Small intestine (tissue), 7 donors: Measurements from ENCODE around the gene CIAO3. TPM values are rescaled to one million over a fixed set of nuclear protein-coding genes. Genes with fewer than 3 reads are reported as not detected.

Experiments
- DNase-seq, 2 donors: peaks; one replicate each; pipeline versions ENCODE4 v3.0.0 to v3.0.0-alpha.2; 2013
- FAIRE-seq: peaks from 2 replicates; lab custom pipeline; 2012; peaks lifted over from hg19 to GRCh38; lab: Jason Lieb, UNC
- H3K27ac ChIP-seq, 3 donors: one replicate each; pipeline ENCODE4 v1.5.1; 2013; ENCODE audit warnings: low read length in 2 of 3, mild to moderate bottlenecking in 2 of 3, control low read depth in 1 of 3, inconsistent platforms in 1 of 3, low read depth in 1 of 3, moderate library complexity in 1 of 3
- H3K27me3 ChIP-seq, 3 donors: one replicate each; pipeline ENCODE4 v1.6.1; 2013; ENCODE audit warnings: low read length in 3 of 3, inconsistent platforms in 1 of 3; ENCODE audit not compliant: control insufficient read depth in 3 of 3, insufficient read depth in 3 of 3
- H3K36me3 ChIP-seq, 3 donors: one replicate each; pipeline ENCODE4 v1.6.1; 2013; ENCODE audit warnings: low read length in 3 of 3, inconsistent platforms in 1 of 3, low read depth in 1 of 3, mild to moderate bottlenecking in 1 of 3, moderate library complexity in 1 of 3; ENCODE audit not compliant: control insufficient read depth in 3 of 3, insufficient read depth in 2 of 3
- H3K4me1 ChIP-seq, 3 donors: one replicate each; pipeline ENCODE4 v1.6.1; 2013; ENCODE audit warnings: low read length in 2 of 3, inconsistent platforms in 1 of 3, low read depth in 1 of 3, mild to moderate bottlenecking in 1 of 3, moderate library complexity in 1 of 3; ENCODE audit not compliant: control insufficient read depth in 3 of 3, insufficient read depth in 2 of 3
- H3K4me3 ChIP-seq, 3 donors: one replicate each; pipeline ENCODE4 v1.5.1; 2013; ENCODE audit warnings: low read length in 3 of 3, control low read depth in 1 of 3, inconsistent platforms in 1 of 3, low read depth in 1 of 3, mild to moderate bottlenecking in 1 of 3, moderate library complexity in 1 of 3
- H3K9me3 ChIP-seq, 2 donors: one replicate each; pipeline ENCODE4 v1.6.1; 2013; ENCODE audit warnings: low read depth in 1 of 2, low read length in 1 of 2; ENCODE audit not compliant: control insufficient read depth in 2 of 2, insufficient read depth in 1 of 2
- WGBS, 3 donors: extraction: QIAGEN DNeasy Blood & Tissue Kit; methylation state at CpG; one replicate each; pipeline ENCODE4 v1.1.7; 2013; 5-methylcytosine and 5-hydroxymethylcytosine counted together
- polyA plus RNA-seq, 4 donors: library from polyadenylated mRNA; stranded (reverse) in 3 of 4; unstranded in 1 of 4; fragments of 200-250 nt in 3 of 4; fragments of 120-200 nt in 1 of 4; gene quantifications; one replicate each; pipeline versions ENCODE4 v1.2.1 to v1.2.3, GENCODE V29; 2013
- donor health status: healthy with polysubstance abuse.
- donor health status: control.
- donor health status: control.
- donor health status: Bipolar disorder and iron deficiency.
- donor health status: healthy.

The CIAO3 gene
- polyA plus RNA-seq, 4 donors = 32.5 to 68.0 (median 44.7) TPM

- Histone ChIP-seq H3K4me1 (peaks cover 0 to 21% (median 0%) of the 10 kb centered on the region in 3 donors), H3K9me3 (no peaks in the 10 kb centered on the region), H3K27ac (no peak overlapping the region), H3K4me3 (no peak overlapping the region), H3K36me3 (peaks cover 0 to 46% (median 0%) of the 10 kb centered on the region in 3 donors), H3K27me3 (no peaks in the 10 kb centered on the region)
- 61 to 65% (median 65%) methylated on average over 54 to 58 of the region's 58 CpGs for WGBS, 3 donors
- no peak for FAIRE-seq
- DNase-seq = peak; percentile 60 to 78
Measured at GRCh38 chr16:785563-786535, 45.1 kb upstream of the CIAO3 start.

GRCh38 chr16:784431-784830 lies 43.6 kb upstream of the CIAO3 start:
- FAIRE-seq = no peak
- peaks cover 0 to 33% (median 0%) of the 10 kb centered on the region in 3 donors for H3K36me3 ChIP-seq
- peaks cover 0 to 18% (median 0%) of the 10 kb centered on the region in 3 donors for H3K4me1 ChIP-seq
- WGBS, 3 donors = 91% methylated on average over 11 to 19 of the region's 19 CpGs
- H3K27me3 ChIP-seq = no peaks in the 10 kb centered on the region
- no peak for DNase-seq
- no peak overlapping the region for H3K27ac ChIP-seq
- no peaks in the 10 kb centered on the region for H3K9me3 ChIP-seq
- H3K4me3 ChIP-seq = no peak overlapping the region

GRCh38 chr16:783404-784161 lies 42.8 kb upstream of the CIAO3 start:
- H3K36me3 ChIP-seq = peaks cover 0 to 31% (median 0%) of the 10 kb centered on the region in 3 donors
- no peaks in the 10 kb centered on the region for H3K27me3 ChIP-seq
- no peak overlapping the region for H3K4me3 ChIP-seq
- FAIRE-seq = no peak
- 30 to 45% (median 39%) methylated on average over 17 of the region's 17 CpGs for WGBS, 3 donors
- H3K9me3 ChIP-seq = no peaks in the 10 kb centered on the region
- no peak overlapping the region for H3K27ac ChIP-seq
- no peak for DNase-seq
- H3K4me1 ChIP-seq = peaks cover 0 to 13% (median 0%) of the 10 kb centered on the region in 3 donors

GRCh38 chr16:782766-783403 lies 42.1 kb upstream of the CIAO3 start:
- no peak for FAIRE-seq
- H3K27me3 ChIP-seq = peaks cover 0 to 3% (median 2%) of the 10 kb centered on the region in 3 donors
- no peak overlapping the region for H3K27ac ChIP-seq
- WGBS, 3 donors = 17 to 57% (median 36%) methylated on average over 34 to 36 of the region's 36 CpGs
- H3K4me3 ChIP-seq = no peak overlapping the region
- H3K9me3 ChIP-seq = no peaks in the 10 kb centered on the region
- H3K36me3 ChIP-seq = peaks cover 0 to 31% (median 0%) of the 10 kb centered on the region in 3 donors
- peak in 1 of 2 donors; percentile 18 for DNase-seq
- peaks cover 0 to 13% (median 0%) of the 10 kb centered on the region in 3 donors for H3K4me1 ChIP-seq

GRCh38 chr16:782258-782657 lies 41.5 kb upstream of the CIAO3 start:
- Histone ChIP-seq H3K27ac (no peak overlapping the region), H3K4me3 (no peak overlapping the region), H3K27me3 (peaks cover 0 to 3% (median 2%) of the 10 kb centered on the region in 3 donors), H3K9me3 (no peaks in the 10 kb centered on the region), H3K36me3 (peaks cover 0 to 29% (median 0%) of the 10 kb centered on the region in 3 donors), H3K4me1 (peaks cover 0 to 11% (median 0%) of the 10 kb centered on the region in 3 donors)
- FAIRE-seq (no peak), DNase-seq (no peak)
- WGBS, 3 donors = 34 to 49% (median 35%) methylated on average over 6 of the region's 6 CpGs

GRCh38 chr16:781346-782010 lies 40.7 kb upstream of the CIAO3 start:
- WGBS, 3 donors = 63 to 73% (median 70%) methylated on average over 15 to 19 of the region's 19 CpGs
- peaks cover 0 to 3% (median 2%) of the 10 kb centered on the region in 3 donors for H3K27me3 ChIP-seq

GRCh38 chr16:780296-780695 lies 39.5 kb upstream of the CIAO3 start:
- DNase-seq (no peak), FAIRE-seq (no peak)
- H3K9me3 ChIP-seq = no peaks in the 10 kb centered on the region
- H3K27ac ChIP-seq = no peak overlapping the region
- H3K4me1 ChIP-seq = peaks cover 0 to 7% (median 0%) of the 10 kb centered on the region in 3 donors
- H3K27me3 ChIP-seq = peaks cover 2 to 5% (median 3%) of the 10 kb centered on the region in 3 donors
- peaks cover 0 to 10% (median 0%) of the 10 kb centered on the region in 3 donors for H3K36me3 ChIP-seq
- WGBS, 3 donors = 90 to 92% (median 91%) methylated on average over 16 of the region's 16 CpGs
- H3K4me3 ChIP-seq = no peak overlapping the region

More at GRCh38 chr16:781346-782010, 40.7 kb upstream of the CIAO3 start:
- H3K9me3 ChIP-seq = no peaks in the 10 kb centered on the region
- H3K27ac ChIP-seq = no peak overlapping the region
- no peak overlapping the region for H3K4me3 ChIP-seq
- DNase-seq (no peak), FAIRE-seq (no peak)
- peaks cover 0 to 7% (median 0%) of the 10 kb centered on the region in 3 donors for H3K4me1 ChIP-seq
- peaks cover 0 to 22% (median 0%) of the 10 kb centered on the region in 3 donors for H3K36me3 ChIP-seq
